Mesothelial cell of epicardium (in vitro differentiated cells): ENCODE results near the gene NFAT5. TPM values are rescaled to one million over a fixed set of nuclear protein-coding genes. Genes with fewer than 3 reads are reported as not detected.
"Not testable (repeated sequence)": the region's sequence is repeated elsewhere in the genome, so short reads cannot be mapped to it uniquely, and the experiment has no call there.

Experiments
- DNase-seq, 2 experiments: peaks; one replicate each; pipeline ENCODE4 v3.0.0; 2021; ENCODE audit warnings: low spot score in 2 of 2; ENCODE audit not compliant: unreplicated experiment in 2 of 2
- H3K27ac Mint-ChIP-seq: 2 replicates; pipeline ENCODE4 v1.8.0; 2021; ENCODE audit warnings: mixed read lengths
- H3K27me3 Mint-ChIP-seq: 2 replicates; pipeline ENCODE4 v1.8.0; 2021; ENCODE audit warnings: low read depth, mixed read lengths
- H3K36me3 Mint-ChIP-seq: 2 replicates; pipeline ENCODE4 v1.8.0; 2021; ENCODE audit warnings: mixed read lengths
- H3K4me1 Mint-ChIP-seq: 2 replicates; pipeline ENCODE4 v1.8.0; 2021; ENCODE audit warnings: mixed read lengths
- H3K4me3 Mint-ChIP-seq: 2 replicates; pipeline ENCODE4 v1.8.0; 2021; ENCODE audit warnings: mild to moderate bottlenecking, moderate library complexity, mixed read lengths
- H3K9me3 Mint-ChIP-seq: 2 replicates; pipeline ENCODE4 v1.8.0; 2021; ENCODE audit warnings: mixed read lengths
- CTCF ChIP-seq: fragments of 200-600 bp; sonication (generic); IDR thresholded peaks from one replicate; pipeline ENCODE4 v1.5.0; 2021; ENCODE audit warnings: antibody characterized with exemption; ENCODE audit not compliant: unreplicated experiment
- total RNA-seq: library from RNA; stranded (reverse); gene quantifications from 3 replicates; pipeline ENCODE4 v1.2.1, GENCODE V29; 2021

NFAT5 gene
- total RNA-seq, 1 donor from 2014 or later = 92.5 TPM

- DNase-seq = no peak
- Mint-ChIP-seq H3K4me1 (peaks cover 15% of the 10 kb centered on the region), H3K4me3 (no peak overlapping the region), H3K36me3 (peaks cover 5% of the 10 kb centered on the region), H3K9me3 (peaks cover 4% of the 10 kb centered on the region), H3K27me3 (no peaks in the 10 kb centered on the region), H3K27ac (no peak overlapping the region)
- no peak for TF ChIP-seq CTCF
Measured at GRCh38 chr16:69559164-69559563, 6.6 kb upstream of the NFAT5 start.

GRCh38 chr16:69561367-69561766 lies 4.4 kb upstream of the NFAT5 start:
- not testable (repeated sequence) for H3K9me3 Mint-ChIP-seq, DNase-seq, H3K4me3 Mint-ChIP-seq, H3K36me3 Mint-ChIP-seq, H3K27me3 Mint-ChIP-seq, H3K27ac Mint-ChIP-seq
- peaks cover 22% of the 10 kb centered on the region for H3K4me1 Mint-ChIP-seq

GRCh38 chr16:69561901-69562300 lies 3.9 kb upstream of the NFAT5 start:
- Mint-ChIP-seq H3K4me1 (peaks cover 22% of the 10 kb centered on the region), H3K9me3 (peaks cover 4% of the 10 kb centered on the region), H3K27me3 (no peaks in the 10 kb centered on the region), H3K4me3 (no peak overlapping the region), H3K36me3 (peaks cover 5% of the 10 kb centered on the region), H3K27ac (no peak overlapping the region)
- no peak for TF ChIP-seq CTCF
- no peak for DNase-seq

GRCh38 chr16:69562813-69563212 lies 3.0 kb upstream of the NFAT5 start:
- peaks cover 2% of the 10 kb centered on the region for H3K36me3 Mint-ChIP-seq
- no peak overlapping the region for H3K4me3 Mint-ChIP-seq
- TF ChIP-seq CTCF = no peak
- H3K27me3 Mint-ChIP-seq = no peaks in the 10 kb centered on the region
- H3K9me3 Mint-ChIP-seq = no peaks in the 10 kb centered on the region
- no peak overlapping the region for H3K27ac Mint-ChIP-seq
- H3K4me1 Mint-ChIP-seq = peaks cover 27% of the 10 kb centered on the region
- DNase-seq = no peak

GRCh38 chr16:69563605-69564580 lies 1.9 kb upstream of the NFAT5 start:
- TF ChIP-seq CTCF = no peak
- no peaks in the 10 kb centered on the region for H3K36me3 Mint-ChIP-seq
- no peak for DNase-seq
- H3K4me3 Mint-ChIP-seq = peak overlapping the region; percentile 81
- H3K27ac Mint-ChIP-seq = peak overlapping the region; percentile 96
- H3K27me3 Mint-ChIP-seq = no peaks in the 10 kb centered on the region
- peaks cover 36% of the 10 kb centered on the region for H3K4me1 Mint-ChIP-seq
- no peaks in the 10 kb centered on the region for H3K9me3 Mint-ChIP-seq
